ENCODE data around the gene SCYGR2. TPM values are rescaled to one million over a fixed set of nuclear protein-coding genes. Genes with fewer than 3 reads are reported as not detected.

SCYGR2 gene
- total and polyA plus RNA-seq, 4 experiments from 2014 or later, result not detected

- H3K4me1 Mint-ChIP-seq, result no peaks in the 10 kb centered on the region
- Histone ChIP-seq H3K36me3 (ENCODE audit: insufficient read depth, low read length) (no peaks in the 10 kb centered on the region), H3K9me3 (ENCODE audit: control insufficient read depth in 1 of 2, low read length in 2 of 2) (no peaks in the 10 kb centered on the region), H3K27me3 (ENCODE audit: insufficient read depth, low read length) (no peaks in the 10 kb centered on the region), H3K4me1 (ENCODE audit: insufficient read depth, low read length) (no peaks in the 10 kb centered on the region), H3K4me3 (ENCODE audit: low read length in 2 of 2) (no peak overlapping the region), H3K27ac (ENCODE audit: low read depth, low read length) (no peak overlapping the region)
- peaks cover 6 to 13% of the 10 kb centered on the region in 2 donors for H3K27me3 Mint-ChIP-seq
- POLR2A ChIA-PET (ENCODE audit: partially characterized antibody), result no interaction called here
- no peak for DNase-seq
- H3K4me3 Mint-ChIP-seq, result no peak overlapping the region
- H3K9me3 Mint-ChIP-seq, result peaks cover 0 to 2% (median 0%) of the 10 kb centered on the region in 8 donors
- H3K36me3 Mint-ChIP-seq, result no peaks in the 10 kb centered on the region
- H3K27ac Mint-ChIP-seq, result no peak overlapping the region
- intact Hi-C loops (cut with micrococcal nuclease), result no loop called here
- CTCF ChIA-PET (ENCODE audit: partially characterized antibody), result no interaction called here
Measured at GRCh38 chr2:227630322-227630721, 31.6 kb downstream of the SCYGR2 start.

- Mint-ChIP-seq H3K36me3 (no peaks in the 10 kb centered on the region), H3K4me1 (no peaks in the 10 kb centered on the region), H3K9me3 (peaks cover 0 to 2% (median 0%) of the 10 kb centered on the region in 8 donors), H3K27ac (no peak overlapping the region), H3K27me3 (peaks cover 6 to 8% of the 10 kb centered on the region in 2 donors), H3K4me3 (no peak overlapping the region)
- DNase-seq, result no peak
- intact Hi-C loops (cut with micrococcal nuclease), result no loop called here
- Histone ChIP-seq H3K4me1 (ENCODE audit: insufficient read depth, low read length) (no peaks in the 10 kb centered on the region), H3K27me3 (ENCODE audit: insufficient read depth, low read length) (no peaks in the 10 kb centered on the region), H3K9me3 (ENCODE audit: control insufficient read depth in 1 of 2, low read length in 2 of 2) (no peaks in the 10 kb centered on the region), H3K27ac (ENCODE audit: low read depth, low read length) (no peak overlapping the region), H3K36me3 (ENCODE audit: insufficient read depth, low read length) (no peaks in the 10 kb centered on the region), H3K4me3 (ENCODE audit: low read length in 2 of 2) (no peak overlapping the region)
- ChIA-PET POLR2A (ENCODE audit: partially characterized antibody) (no interaction called here), CTCF (ENCODE audit: partially characterized antibody) (no interaction called here)
Measured at GRCh38 chr2:227632827-227633226, 34.1 kb downstream of the SCYGR2 start.

GRCh38 chr2:227634201-227634600 lies 35.5 kb downstream of the SCYGR2 start:
- intact Hi-C loops (cut with micrococcal nuclease), result no loop called here
- no peaks in the 10 kb centered on the region for H3K36me3 Mint-ChIP-seq
- Histone ChIP-seq H3K27me3 (ENCODE audit: insufficient read depth, low read length) (no peaks in the 10 kb centered on the region), H3K9me3 (ENCODE audit: control insufficient read depth in 1 of 2, low read length in 2 of 2) (no peaks in the 10 kb centered on the region), H3K4me3 (ENCODE audit: low read length in 2 of 2) (no peak overlapping the region), H3K36me3 (ENCODE audit: insufficient read depth, low read length) (no peaks in the 10 kb centered on the region), H3K4me1 (ENCODE audit: insufficient read depth, low read length) (no peaks in the 10 kb centered on the region), H3K27ac (ENCODE audit: low read depth, low read length) (no peak overlapping the region)
- ChIA-PET POLR2A (ENCODE audit: partially characterized antibody) (no interaction called here), CTCF (ENCODE audit: partially characterized antibody) (no interaction called here)
- H3K9me3 Mint-ChIP-seq, result peaks cover 0 to 2% (median 0%) of the 10 kb centered on the region in 8 donors
- no peaks in the 10 kb centered on the region for H3K4me1 Mint-ChIP-seq
- H3K4me3 Mint-ChIP-seq, result no peak overlapping the region
- no peak overlapping the region for H3K27ac Mint-ChIP-seq
- peaks cover 4 to 5% of the 10 kb centered on the region in 2 donors for H3K27me3 Mint-ChIP-seq
- no peak for DNase-seq

GRCh38 chr2:227642656-227643055 lies 44.0 kb downstream of the SCYGR2 start:
- Mint-ChIP-seq H3K27me3 (peaks cover 2 to 3% of the 10 kb centered on the region in 2 donors), H3K27ac (no peak overlapping the region), H3K4me1 (no peaks in the 10 kb centered on the region), H3K36me3 (no peaks in the 10 kb centered on the region), H3K9me3 (no peaks in the 10 kb centered on the region), H3K4me3 (no peak overlapping the region)
- no peak overlapping the region for H3K27ac ChIP-seq (ENCODE audit: low read depth, low read length)
- no peaks in the 10 kb centered on the region for H3K36me3 ChIP-seq (ENCODE audit: insufficient read depth, low read length)
- H3K4me1 ChIP-seq (ENCODE audit: insufficient read depth, low read length), result no peaks in the 10 kb centered on the region
- no peak for DNase-seq
- no peaks in the 10 kb centered on the region for H3K27me3 ChIP-seq (ENCODE audit: insufficient read depth, low read length)
- H3K9me3 ChIP-seq (ENCODE audit: control insufficient read depth in 1 of 2, low read length in 2 of 2), result no peaks in the 10 kb centered on the region
- no peak overlapping the region for H3K4me3 ChIP-seq (ENCODE audit: low read length in 2 of 2)
- intact Hi-C loops (cut with micrococcal nuclease), result no loop called here
- ChIA-PET POLR2A (ENCODE audit: partially characterized antibody) (no interaction called here), CTCF (ENCODE audit: partially characterized antibody) (no interaction called here)

- Histone ChIP-seq H3K36me3 (ENCODE audit: insufficient read depth, low read length) (no peaks in the 10 kb centered on the region), H3K27me3 (ENCODE audit: insufficient read depth, low read length) (no peaks in the 10 kb centered on the region), H3K4me3 (ENCODE audit: low read length in 2 of 2) (no peak overlapping the region), H3K27ac (ENCODE audit: low read depth, low read length) (no peak overlapping the region), H3K9me3 (ENCODE audit: control insufficient read depth in 1 of 2, low read length in 2 of 2) (no peaks in the 10 kb centered on the region), H3K4me1 (ENCODE audit: insufficient read depth, low read length) (no peaks in the 10 kb centered on the region)
- Mint-ChIP-seq H3K36me3 (no peaks in the 10 kb centered on the region), H3K4me3 (no peak overlapping the region), H3K27me3 (peaks cover 6 to 8% of the 10 kb centered on the region in 2 donors), H3K4me1 (no peaks in the 10 kb centered on the region), H3K9me3 (no peaks in the 10 kb centered on the region), H3K27ac (no peak overlapping the region)
- intact Hi-C loops (cut with micrococcal nuclease), result no loop called here
- POLR2A ChIA-PET (ENCODE audit: partially characterized antibody), result no interaction called here
- CTCF ChIA-PET (ENCODE audit: partially characterized antibody), result interaction anchor here (0.8 to 1.6 kb wide), 2 partner anchors 14 to 122 kb away, joined by 4 to 11 read pairs; no protein-coding TSS in a partner anchor
- no peak for DNase-seq
Measured at GRCh38 chr2:227643990-227644551, 45.4 kb downstream of the SCYGR2 start.

Other genes starting within 250 kb of the SCYGR2 start
- gene TM4SF20, start 219.6 kb upstream of the SCYGR2 start, total RNA-seq, result not detected
- not detected for gene TM4SF20, start 219.6 kb upstream of the SCYGR2 start, polyA plus RNA-seq
- not detected for gene SCYGR1, start 210.9 kb upstream of the SCYGR2 start, total RNA-seq
- not detected for gene SCYGR1, start 210.9 kb upstream of the SCYGR2 start, polyA plus RNA-seq
- 10 to 100 TPM; 56.5 to 62.4 TPM for gene AGFG1, start 126.7 kb upstream of the SCYGR2 start, total RNA-seq
- gene AGFG1, start 126.7 kb upstream of the SCYGR2 start, polyA plus RNA-seq, result 10 to 100 TPM; 12.2 to 35.7 TPM
- not detected for gene SCYGR3, start 15.9 kb downstream of the SCYGR2 start, total RNA-seq
- not detected for gene SCYGR3, start 15.9 kb downstream of the SCYGR2 start, polyA plus RNA-seq
- not detected for gene SCYGR4, start 18.6 kb downstream of the SCYGR2 start, total RNA-seq
- gene SCYGR4, start 18.6 kb downstream of the SCYGR2 start, polyA plus RNA-seq, result not detected
- gene SCYGR5, start 67.9 kb downstream of the SCYGR2 start, total RNA-seq, result not detected
- gene SCYGR5, start 67.9 kb downstream of the SCYGR2 start, polyA plus RNA-seq, result not detected
- gene SLC19A3, start 119.1 kb downstream of the SCYGR2 start, total RNA-seq, result not detected
- gene SLC19A3, start 119.1 kb downstream of the SCYGR2 start, polyA plus RNA-seq, result not detected
- not detected for gene SCYGR6, start 125.9 kb downstream of the SCYGR2 start, total RNA-seq
- not detected for gene SCYGR6, start 125.9 kb downstream of the SCYGR2 start, polyA plus RNA-seq
- gene SCYGR7, start 129.4 kb downstream of the SCYGR2 start, total RNA-seq, result not detected
- not detected for gene SCYGR7, start 129.4 kb downstream of the SCYGR2 start, polyA plus RNA-seq
- gene SCYGR8, start 147.0 kb downstream of the SCYGR2 start, total RNA-seq, result not detected
- gene SCYGR8, start 147.0 kb downstream of the SCYGR2 start, polyA plus RNA-seq, result not detected
- 1 to 10 TPM; 2.6 to 3.2 TPM for gene CCL20, start 214.9 kb downstream of the SCYGR2 start, total RNA-seq
- 1 to 10 TPM; 1.5 to 1.6 TPM for gene CCL20, start 214.9 kb downstream of the SCYGR2 start, polyA plus RNA-seq